Activated CD8-positive, alpha-beta T cell treated with anti-CD3 and anti-CD28 coated beads, Interleukin-2, amount 10 ng/mL, durations not matched to agents 7 days and 5 days (primary cell): ENCODE results near the gene ADGRF1. TPM values are rescaled to one million over a fixed set of nuclear protein-coding genes. Genes with fewer than 3 reads are reported as not detected.
"Not testable (repeated sequence)": the region's sequence is repeated elsewhere in the genome, so short reads cannot be mapped to it uniquely, and the experiment has no call there.

ENCODE experiments used
- ATAC-seq: fragments of 150-1000 bp; cut with Tn5 transposase; one replicate; pipeline ENCODE4 v1.10.0; 2021; ENCODE audit warnings: moderate library complexity
- CTCF ChIA-PET: fragments of 350-600 bp; sonication (Branson Sonifier 250); formaldehyde crosslinking; loops from one replicate; lab custom pipeline; 2021; ENCODE audit warnings: antibody characterized with exemption; lab: Charles Lee
- POLR2A ChIA-PET: fragments of 350-600 bp; sonication (Branson Sonifier 250); formaldehyde crosslinking; loops from one replicate; lab custom pipeline; 2021; ENCODE audit warnings: antibody characterized with exemption; lab: Charles Lee
- DNase-seq: peaks from one replicate; pipeline ENCODE4 v3.0.0-alpha.2; 2020
- H3K27ac Mint-ChIP-seq: one replicate; pipeline ENCODE4 v1.8.0; 2021; ENCODE audit warnings: mild to moderate bottlenecking, mixed read lengths
- H3K27me3 Mint-ChIP-seq: one replicate; pipeline ENCODE4 v1.8.0; 2021; ENCODE audit warnings: low read depth, mixed read lengths
- H3K36me3 Mint-ChIP-seq: one replicate; pipeline ENCODE4 v1.8.0; 2021; ENCODE audit warnings: low read depth, mixed read lengths
- H3K4me1 Mint-ChIP-seq: one replicate; pipeline ENCODE4 v1.8.0; 2021; ENCODE audit warnings: low read depth, mixed read lengths
- H3K4me3 Mint-ChIP-seq: one replicate; pipeline ENCODE4 v1.8.0; 2021; ENCODE audit warnings: mild to moderate bottlenecking, mixed read lengths
- H3K9me3 Mint-ChIP-seq: one replicate; pipeline ENCODE4 v1.8.0; 2022; ENCODE audit warnings: mixed read lengths; ENCODE audit not compliant: insufficient read depth
- total RNA-seq, 2 experiments: library from RNA; stranded (reverse); gene quantifications; one replicate each; pipeline ENCODE4 v1.2.3, GENCODE V29; 2021

The ADGRF1 gene
- total RNA-seq, 2 experiments from 2014 or later: not detected

- POLR2A ChIA-PET: no interaction called here
- no peak for ATAC-seq
- CTCF ChIA-PET: no interaction called here
- no peaks in the 10 kb centered on the region for H3K4me1 Mint-ChIP-seq
- H3K27me3 Mint-ChIP-seq: peaks cover 2% of the 10 kb centered on the region
- H3K9me3 Mint-ChIP-seq: peaks cover 6% of the 10 kb centered on the region
- no peak for DNase-seq
- H3K27ac Mint-ChIP-seq: no peak overlapping the region
- H3K36me3 Mint-ChIP-seq: no peaks in the 10 kb centered on the region
- no peak overlapping the region for H3K4me3 Mint-ChIP-seq
Measured at GRCh38 chr6:47009583-47009982, 32.5 kb downstream of the ADGRF1 start.

DNA sequence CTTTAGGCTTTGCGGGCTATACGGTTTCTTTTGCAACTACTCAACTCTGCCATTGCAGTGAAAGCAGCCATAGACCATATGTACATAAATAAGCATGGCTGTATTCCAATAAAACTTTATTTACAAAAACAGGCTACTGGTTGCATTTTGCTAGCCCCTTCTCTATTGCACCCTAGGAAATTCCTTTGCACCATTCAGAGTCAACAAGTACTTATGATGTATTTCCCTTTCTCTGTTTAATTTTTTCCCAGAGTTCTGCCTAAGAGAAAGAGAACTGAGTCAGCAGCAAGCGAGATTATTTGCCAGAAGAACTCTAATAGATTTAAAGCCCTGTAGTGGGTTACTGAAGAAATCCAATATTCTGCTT, 33.8 kb downstream of the ADGRF1 start:
- ChIA-PET CTCF (no interaction called here), POLR2A (no interaction called here)
- H3K9me3 Mint-ChIP-seq: peaks cover under 1% of the 10 kb centered on the region
- no peak overlapping the region for H3K4me3 Mint-ChIP-seq
- H3K27me3 Mint-ChIP-seq: peaks cover 5% of the 10 kb centered on the region
- DNase-seq: no peak
- no peaks in the 10 kb centered on the region for H3K4me1 Mint-ChIP-seq
- ATAC-seq: no peak
- H3K36me3 Mint-ChIP-seq: no peaks in the 10 kb centered on the region
- no peak overlapping the region for H3K27ac Mint-ChIP-seq

- Mint-ChIP-seq H3K9me3 (no peaks in the 10 kb centered on the region), H3K27ac (no peak overlapping the region), H3K4me3 (no peak overlapping the region), H3K4me1 (no peaks in the 10 kb centered on the region), H3K27me3 (peaks cover 5% of the 10 kb centered on the region), H3K36me3 (no peaks in the 10 kb centered on the region)
- DNase-seq (no peak), ATAC-seq (no peak)
- ChIA-PET CTCF (no interaction called here), POLR2A (no interaction called here)
Measured at GRCh38 chr6:47007657-47008396, 34.3 kb downstream of the ADGRF1 start.

DNA sequence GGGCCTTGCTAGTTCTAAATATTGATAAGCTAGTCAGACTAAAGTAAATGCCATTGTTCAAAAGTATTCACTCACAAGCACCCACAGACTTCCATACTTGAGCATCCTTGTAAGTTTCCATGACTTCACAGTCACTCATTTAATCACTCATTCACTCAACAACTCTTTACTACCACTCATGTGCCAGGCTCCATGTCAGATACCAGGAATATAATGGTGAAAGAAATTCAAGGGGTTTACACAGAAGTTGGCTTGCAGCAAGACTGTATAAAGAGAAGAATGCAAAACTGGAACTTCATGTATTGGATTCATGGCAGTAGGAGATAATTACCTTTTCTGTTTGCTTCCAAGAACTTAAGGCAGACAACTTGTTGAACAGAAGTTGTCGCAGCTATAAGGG, 36.6 kb downstream of the ADGRF1 start:
- H3K9me3 Mint-ChIP-seq: no peaks in the 10 kb centered on the region
- POLR2A ChIA-PET: no interaction called here
- DNase-seq (no peak), ATAC-seq (no peak)
- H3K4me3 Mint-ChIP-seq: no peak overlapping the region
- H3K27ac Mint-ChIP-seq: no peak overlapping the region
- CTCF ChIA-PET: no interaction called here
- H3K36me3 Mint-ChIP-seq: no peaks in the 10 kb centered on the region
- H3K27me3 Mint-ChIP-seq: peaks cover 5% of the 10 kb centered on the region
- H3K4me1 Mint-ChIP-seq: no peaks in the 10 kb centered on the region

DNA sequence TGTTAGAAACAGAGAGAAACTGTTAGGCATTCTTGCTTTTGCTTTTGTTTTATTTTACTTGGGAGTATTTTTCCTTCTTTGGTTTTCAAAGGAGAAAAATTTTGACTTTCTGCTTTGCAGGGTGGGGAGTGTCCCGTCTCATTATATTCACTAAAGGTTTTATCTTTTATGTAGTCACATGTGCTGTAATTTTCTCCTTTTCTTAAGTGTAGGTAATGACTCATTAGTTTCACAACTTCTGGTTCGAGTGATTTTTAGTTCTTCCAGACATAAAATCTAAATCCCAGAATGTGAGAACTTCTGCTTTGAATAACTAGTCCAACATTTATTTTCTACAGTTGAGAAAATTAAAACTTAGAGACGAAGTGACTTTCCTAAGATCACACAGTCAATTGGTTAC, 37.7 kb downstream of the ADGRF1 start:
- no peak for DNase-seq
- Mint-ChIP-seq H3K4me1 (no peaks in the 10 kb centered on the region), H3K9me3 (no peaks in the 10 kb centered on the region), H3K36me3 (no peaks in the 10 kb centered on the region), H3K27ac (no peak overlapping the region), H3K4me3 (no peak overlapping the region), H3K27me3 (peaks cover 5% of the 10 kb centered on the region)
- no peak for ATAC-seq
- POLR2A ChIA-PET: no interaction called here
- CTCF ChIA-PET: no interaction called here

DNA sequence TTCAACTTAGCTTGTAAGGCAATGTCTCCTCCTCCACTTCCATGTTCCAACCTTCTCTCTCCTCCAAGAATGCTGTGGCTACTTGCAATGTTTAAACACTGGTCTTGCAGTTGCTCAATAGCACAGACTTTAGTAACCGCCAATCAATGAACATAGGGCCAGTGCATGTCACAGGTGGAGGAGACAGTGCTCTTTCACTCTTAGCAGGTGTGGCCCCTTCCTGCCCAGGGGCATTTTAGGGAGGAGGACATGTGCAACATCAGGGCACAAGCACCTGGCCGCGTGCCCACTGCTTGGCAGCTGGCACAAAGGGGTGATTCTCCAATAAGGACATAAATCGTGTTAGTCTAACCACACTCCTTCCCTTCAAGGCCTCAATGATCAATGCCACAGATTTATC, 41.3 kb downstream of the ADGRF1 start:
- H3K36me3 Mint-ChIP-seq: no peaks in the 10 kb centered on the region
- H3K4me1 Mint-ChIP-seq: no peaks in the 10 kb centered on the region
- H3K4me3 Mint-ChIP-seq: no peak overlapping the region
- ATAC-seq: no peak
- ChIA-PET CTCF (no interaction called here), POLR2A (no interaction called here)
- H3K27ac Mint-ChIP-seq: no peak overlapping the region
- DNase-seq: no peak
- H3K9me3 Mint-ChIP-seq: no peaks in the 10 kb centered on the region
- peaks cover 5% of the 10 kb centered on the region for H3K27me3 Mint-ChIP-seq

- no peak overlapping the region for H3K27ac Mint-ChIP-seq
- H3K4me1 Mint-ChIP-seq: no peaks in the 10 kb centered on the region
- POLR2A ChIA-PET: no interaction called here
- ATAC-seq (no peak), DNase-seq (no peak)
- no peaks in the 10 kb centered on the region for H3K27me3 Mint-ChIP-seq
- CTCF ChIA-PET: no interaction called here
- H3K4me3 Mint-ChIP-seq: no peak overlapping the region
- H3K9me3 Mint-ChIP-seq: no peaks in the 10 kb centered on the region
- no peaks in the 10 kb centered on the region for H3K36me3 Mint-ChIP-seq
Measured at GRCh38 chr6:46998436-46999017, 43.6 kb downstream of the ADGRF1 start.

GRCh38 chr6:46997646-46998045, 44.5 kb downstream of the ADGRF1 start:
- H3K9me3 Mint-ChIP-seq: no peaks in the 10 kb centered on the region
- no peak overlapping the region for H3K4me3 Mint-ChIP-seq
- H3K27ac Mint-ChIP-seq: no peak overlapping the region
- H3K27me3 Mint-ChIP-seq: peaks cover under 1% of the 10 kb centered on the region
- no peak for ATAC-seq
- CTCF ChIA-PET: no interaction called here
- H3K4me1 Mint-ChIP-seq: no peaks in the 10 kb centered on the region
- POLR2A ChIA-PET: no interaction called here
- H3K36me3 Mint-ChIP-seq: no peaks in the 10 kb centered on the region
- no peak for DNase-seq

DNA sequence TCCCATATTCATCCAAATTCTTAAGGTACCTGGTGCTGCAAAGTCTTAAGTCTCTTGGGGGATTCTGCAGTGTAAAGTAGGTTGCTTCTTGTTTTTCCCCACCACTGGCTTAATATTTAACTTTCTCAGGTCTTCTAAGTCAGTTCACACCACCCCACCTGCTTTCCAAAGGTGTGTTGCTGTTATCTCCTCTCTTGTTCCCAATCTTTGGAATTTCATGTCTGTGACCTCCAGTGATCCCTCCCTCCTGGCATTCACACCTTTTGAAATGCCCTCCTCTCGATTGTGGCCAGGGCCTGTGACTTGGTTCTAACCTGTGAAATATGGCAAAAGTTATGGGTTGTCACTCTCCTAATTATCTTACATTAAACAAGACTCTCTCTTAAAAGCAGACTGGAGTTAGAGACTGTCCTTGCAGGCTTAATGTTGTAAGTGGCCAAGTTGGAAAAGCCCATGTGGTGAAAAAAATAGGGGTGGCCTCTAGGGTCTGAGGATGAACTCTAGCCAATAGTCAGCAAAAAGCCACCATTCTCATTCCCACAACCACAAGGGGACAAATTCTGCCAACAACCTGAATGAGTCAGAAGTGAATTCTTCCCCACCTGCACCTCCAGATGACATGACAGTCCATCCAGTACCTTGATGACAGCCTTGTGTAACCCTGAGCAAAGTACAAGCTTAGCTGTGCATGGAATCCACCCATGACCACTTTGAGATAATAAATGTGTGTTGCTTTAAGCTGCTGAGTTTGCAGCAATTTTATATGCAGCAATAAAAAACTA, 45.1 kb downstream of the ADGRF1 start:
- peaks cover 4% of the 10 kb centered on the region for H3K27me3 Mint-ChIP-seq
- H3K9me3 Mint-ChIP-seq: no peaks in the 10 kb centered on the region
- no peaks in the 10 kb centered on the region for H3K36me3 Mint-ChIP-seq
- H3K4me3 Mint-ChIP-seq: no peak overlapping the region
- no peak overlapping the region for H3K27ac Mint-ChIP-seq
- ChIA-PET CTCF (no interaction called here), POLR2A (no interaction called here)
- ATAC-seq (no peak), DNase-seq (no peak)
- H3K4me1 Mint-ChIP-seq: no peaks in the 10 kb centered on the region

- ATAC-seq (no peak), DNase-seq (no peak)
- ChIA-PET POLR2A (no interaction called here), CTCF (no interaction called here)
- Mint-ChIP-seq H3K36me3 (no peaks in the 10 kb centered on the region), H3K4me3 (no peak overlapping the region), H3K9me3 (no peaks in the 10 kb centered on the region), H3K4me1 (no peaks in the 10 kb centered on the region), H3K27ac (no peak overlapping the region), H3K27me3 (peaks cover 4% of the 10 kb centered on the region)
Measured at GRCh38 chr6:46994933-46995332, 47.2 kb downstream of the ADGRF1 start.

GRCh38 chr6:46993846-46994245, 48.3 kb downstream of the ADGRF1 start:
- no peaks in the 10 kb centered on the region for H3K36me3 Mint-ChIP-seq
- no peak overlapping the region for H3K27ac Mint-ChIP-seq
- no peaks in the 10 kb centered on the region for H3K4me1 Mint-ChIP-seq
- H3K27me3 Mint-ChIP-seq: peaks cover 4% of the 10 kb centered on the region
- DNase-seq (no peak), ATAC-seq (no peak)
- ChIA-PET POLR2A (no interaction called here), CTCF (no interaction called here)
- no peaks in the 10 kb centered on the region for H3K9me3 Mint-ChIP-seq
- H3K4me3 Mint-ChIP-seq: no peak overlapping the region

- H3K27ac Mint-ChIP-seq, H3K9me3 Mint-ChIP-seq, ATAC-seq, H3K4me3 Mint-ChIP-seq, POLR2A ChIA-PET, CTCF ChIA-PET, DNase-seq, H3K27me3 Mint-ChIP-seq, H3K36me3 Mint-ChIP-seq, H3K4me1 Mint-ChIP-seq: not testable (repeated sequence)
Measured at GRCh38 chr6:46992391-46992790, 49.7 kb downstream of the ADGRF1 start.
